Measurements from ENCODE around the gene MTNR1A. TPM values are rescaled to one million over a fixed set of nuclear protein-coding genes. Genes with fewer than 3 reads are reported as not detected.
A peak's percentile ranks its signal among the peaks of the same experiment; 100 is the strongest.

MTNR1A gene
- total RNA-seq, 6 donors from 2014 or later, result not detected

DNA sequence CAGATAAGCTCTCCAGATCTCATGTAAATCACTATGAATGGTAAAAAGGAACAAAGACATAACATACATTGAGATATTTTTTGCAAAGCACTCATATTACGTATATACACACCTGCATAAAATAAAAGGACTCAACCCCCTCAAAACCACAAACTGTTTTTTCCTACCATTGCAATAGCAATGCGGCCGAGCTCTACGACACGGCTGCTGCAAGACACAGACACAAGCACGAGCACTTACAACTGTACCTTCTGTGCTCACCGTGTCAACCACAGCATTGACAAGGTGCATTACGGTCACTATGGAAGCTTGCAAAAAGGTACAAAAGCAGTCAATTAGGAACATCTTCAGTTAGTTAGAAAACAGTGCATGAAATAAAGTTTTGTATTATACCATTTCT lies 37.1 kb upstream of the MTNR1A start:
- ATAC-seq (ENCODE audit: low FRiP score in 2 of 2), result no peak
- TF ChIP-seq EP300 (IDR thresholded peaks at IDR 0.05), result no peak
- TF ChIP-seq POLR2A (IDR thresholded peaks at IDR 0.05), result no peak
- TF ChIP-seq, protein P1, sequence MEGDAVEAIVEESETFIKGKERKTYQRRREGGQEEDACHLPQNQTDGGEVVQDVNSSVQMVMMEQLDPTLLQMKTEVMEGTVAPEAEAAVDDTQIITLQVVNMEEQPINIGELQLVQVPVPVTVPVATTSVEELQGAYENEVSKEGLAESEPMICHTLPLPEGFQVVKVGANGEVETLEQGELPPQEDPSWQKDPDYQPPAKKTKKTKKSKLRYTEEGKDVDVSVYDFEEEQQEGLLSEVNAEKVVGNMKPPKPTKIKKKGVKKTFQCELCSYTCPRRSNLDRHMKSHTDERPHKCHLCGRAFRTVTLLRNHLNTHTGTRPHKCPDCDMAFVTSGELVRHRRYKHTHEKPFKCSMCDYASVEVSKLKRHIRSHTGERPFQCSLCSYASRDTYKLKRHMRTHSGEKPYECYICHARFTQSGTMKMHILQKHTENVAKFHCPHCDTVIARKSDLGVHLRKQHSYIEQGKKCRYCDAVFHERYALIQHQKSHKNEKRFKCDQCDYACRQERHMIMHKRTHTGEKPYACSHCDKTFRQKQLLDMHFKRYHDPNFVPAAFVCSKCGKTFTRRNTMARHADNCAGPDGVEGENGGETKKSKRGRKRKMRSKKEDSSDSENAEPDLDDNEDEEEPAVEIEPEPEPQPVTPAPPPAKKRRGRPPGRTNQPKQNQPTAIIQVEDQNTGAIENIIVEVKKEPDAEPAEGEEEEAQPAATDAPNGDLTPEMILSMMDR (IDR thresholded peaks at IDR 0.05), result no peak
- no peak for TF ChIP-seq POLR2AphosphoS5 (IDR thresholded peaks at IDR 0.05)
- no peaks in the 10 kb centered on the region for H3K27me3 ChIP-seq
- no peak overlapping the region for H3K27ac ChIP-seq
- no peaks in the 10 kb centered on the region for H3K4me1 ChIP-seq
- no peak overlapping the region for H3K4me3 ChIP-seq
- 89 to 94% methylated on average over 8 of the region's 8 CpGs for WGBS, 2 donors
- peaks cover 5 to 63% (median 20%) of the 10 kb centered on the region in 4 donors for H3K36me3 ChIP-seq
- no peaks in the 10 kb centered on the region for H3K9me3 ChIP-seq
- DNase-seq, result no peak

DNA sequence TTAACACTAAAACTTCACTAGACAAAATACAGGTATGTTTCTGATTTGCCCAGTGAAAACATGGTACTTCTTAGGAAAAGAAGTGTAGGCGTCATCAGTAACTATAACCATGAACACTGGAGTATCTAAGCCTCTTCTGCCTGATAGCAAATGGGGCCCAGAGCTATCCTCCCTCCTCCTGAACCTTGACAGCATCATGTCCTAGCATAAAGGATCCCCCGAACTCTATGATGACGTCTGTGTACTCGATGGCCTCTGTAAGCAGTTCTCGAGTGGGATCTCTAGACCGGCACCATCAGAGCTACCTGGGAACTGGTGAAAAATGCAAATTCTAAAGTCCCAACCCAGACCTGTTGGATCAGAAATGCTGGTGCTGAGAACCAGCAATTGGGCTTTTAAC lies 36.3 kb upstream of the MTNR1A start:
- TF ChIP-seq, protein P1 (IDR thresholded peaks at IDR 0.05), result no peak
- no peak for TF ChIP-seq POLR2A (IDR thresholded peaks at IDR 0.05)
- TF ChIP-seq POLR2AphosphoS5 (IDR thresholded peaks at IDR 0.05), result no peak
- TF ChIP-seq EP300 (IDR thresholded peaks at IDR 0.05), result no peak
- WGBS, 2 donors, result 84% methylated on average over 6 of the region's 6 CpGs
- H3K9me3 ChIP-seq, result no peaks in the 10 kb centered on the region

DNA sequence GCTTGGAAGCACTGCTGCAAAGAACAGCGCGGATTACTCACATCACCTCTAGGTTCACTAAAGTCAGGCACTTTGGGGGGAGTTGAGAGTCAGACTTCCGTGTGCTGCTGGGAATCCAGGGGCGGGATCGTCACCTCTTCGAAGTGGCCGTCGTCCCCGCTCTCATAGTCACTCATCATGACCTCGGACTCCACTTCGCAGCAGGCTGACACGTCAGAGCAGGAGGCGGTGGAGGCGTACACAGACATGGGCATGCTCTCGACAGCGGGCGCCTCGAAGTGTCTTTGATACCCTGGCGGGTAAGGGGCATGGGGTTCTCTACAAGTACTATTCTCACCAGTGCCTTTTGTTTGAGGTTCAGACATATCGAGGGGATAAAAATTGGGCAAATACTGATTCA lies 33.1 kb upstream of the MTNR1A start:
- TF ChIP-seq POLR2A (IDR thresholded peaks at IDR 0.05), result no peak
- WGBS, 2 donors, result 91 to 93% methylated on average over 9 to 20 of the region's 20 CpGs
- DNase-seq (peak in 1 of 2 donors; percentile 19), ATAC-seq (ENCODE audit: low FRiP score in 2 of 2) (no peak)
- Histone ChIP-seq H3K27me3 (no peaks in the 10 kb centered on the region), H3K4me3 (no peak overlapping the region), H3K36me3 (peaks cover 0 to 34% (median 5%) of the 10 kb centered on the region in 4 donors), H3K4me1 (peaks cover 0 to 3% (median 0%) of the 10 kb centered on the region in 4 donors), H3K9me3 (no peaks in the 10 kb centered on the region), H3K27ac (no peak overlapping the region)

More for the DNA sequence above, 36.3 kb upstream of the MTNR1A start:
- H3K4me3 ChIP-seq, result no peak overlapping the region
- DNase-seq, result no peak
- peaks cover 4 to 55% (median 14%) of the 10 kb centered on the region in 4 donors for H3K36me3 ChIP-seq
- no peak for ATAC-seq (ENCODE audit: low FRiP score in 2 of 2)
- no peaks in the 10 kb centered on the region for H3K27me3 ChIP-seq
- no peaks in the 10 kb centered on the region for H3K4me1 ChIP-seq
- H3K27ac ChIP-seq, result no peak overlapping the region

DNA sequence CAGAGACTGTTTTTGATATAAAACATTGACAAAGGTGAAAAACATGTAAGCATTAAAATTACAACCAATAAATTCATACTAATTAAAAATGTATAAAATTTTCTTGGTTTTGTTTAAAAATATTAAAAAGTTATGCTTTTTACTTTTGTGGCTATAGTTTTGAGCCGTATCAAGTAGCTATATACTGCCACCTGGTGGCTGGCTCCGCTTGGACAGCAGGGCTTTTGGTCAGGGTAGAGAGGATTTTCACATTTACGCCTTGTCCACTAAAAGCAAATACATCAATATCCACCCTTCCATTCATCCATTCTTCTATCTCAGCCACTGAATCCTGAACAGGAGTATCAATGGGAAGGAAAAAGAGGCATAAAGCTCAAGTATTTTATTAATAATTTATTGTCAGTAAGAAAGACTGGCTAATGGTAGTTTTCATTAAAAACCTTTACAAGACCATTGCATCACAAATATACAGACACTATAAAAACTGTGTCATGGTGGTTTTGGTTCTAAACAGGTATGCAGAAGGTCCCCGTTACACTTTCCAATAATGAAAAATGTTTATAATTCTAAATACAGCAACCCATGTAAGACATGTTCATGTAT lies 32.1 kb upstream of the MTNR1A start:
- no peaks in the 10 kb centered on the region for H3K9me3 ChIP-seq
- DNase-seq (peak in 1 of 2 donors; percentile 57), ATAC-seq (ENCODE audit: low FRiP score in 2 of 2) (peak in 1 of 2 donors; percentile 80)
- TF ChIP-seq, protein P1 (IDR thresholded peaks at IDR 0.05), result peak; percentile 44 to 83 (median 66)
- TF ChIP-seq POLR2A (IDR thresholded peaks at IDR 0.05) (no peak), EP300 (IDR thresholded peaks at IDR 0.05) (no peak), POLR2AphosphoS5 (IDR thresholded peaks at IDR 0.05) (no peak)
- peaks cover 0 to 3% (median 0%) of the 10 kb centered on the region in 4 donors for H3K4me1 ChIP-seq
- no peaks in the 10 kb centered on the region for H3K27me3 ChIP-seq
- no peak overlapping the region for H3K27ac ChIP-seq
- WGBS, 2 donors, result 36 to 41% methylated on average over 4 of the region's 4 CpGs
- no peak overlapping the region for H3K4me3 ChIP-seq
- H3K36me3 ChIP-seq, result peaks cover 0 to 24% (median 5%) of the 10 kb centered on the region in 4 donors

DNA sequence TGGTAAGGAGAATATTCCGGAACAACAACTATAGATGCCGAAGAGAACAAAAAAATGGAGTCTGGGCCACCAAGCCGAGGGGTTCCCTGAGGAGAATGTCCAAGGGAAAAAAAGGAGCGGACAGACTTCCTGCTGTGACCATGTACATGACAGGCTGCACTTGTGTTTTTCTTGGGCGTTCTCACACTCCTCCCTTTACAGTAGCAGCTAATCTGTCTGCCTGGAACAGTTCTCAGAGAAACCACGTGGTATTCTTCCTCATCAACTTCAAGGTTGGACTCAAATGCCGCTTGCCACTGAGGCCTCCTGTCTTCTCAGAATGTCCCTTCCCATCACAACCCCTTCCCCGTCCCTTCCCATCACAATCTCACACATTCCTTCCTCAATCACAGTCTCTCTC lies 30.8 kb upstream of the MTNR1A start:
- H3K4me3 ChIP-seq, result no peak overlapping the region
- H3K27me3 ChIP-seq, result no peaks in the 10 kb centered on the region
- ATAC-seq (ENCODE audit: low FRiP score in 2 of 2) (no peak), DNase-seq (no peak)
- H3K4me1 ChIP-seq, result peaks cover 0 to 3% (median 0%) of the 10 kb centered on the region in 4 donors
- no peak overlapping the region for H3K27ac ChIP-seq
- TF ChIP-seq POLR2A (IDR thresholded peaks at IDR 0.05), result no peak
- TF ChIP-seq POLR2AphosphoS5 (IDR thresholded peaks at IDR 0.05), result no peak
- TF ChIP-seq, protein P1 (IDR thresholded peaks at IDR 0.05), result no peak
- TF ChIP-seq EP300 (IDR thresholded peaks at IDR 0.05), result no peak
- no peaks in the 10 kb centered on the region for H3K9me3 ChIP-seq
- H3K36me3 ChIP-seq, result peaks cover 0 to 22% (median 5%) of the 10 kb centered on the region in 4 donors
- WGBS, 2 donors, result 49 to 72% methylated on average over 8 of the region's 8 CpGs

All from upper lobe of left lung (tissue), 6 donors.